B cell (primary cell): ENCODE results near the gene MRPL14. TPM values are rescaled to one million over a fixed set of nuclear protein-coding genes. Genes with fewer than 3 reads are reported as not detected.

Experiments used
- ATAC-seq: fragments of 200-7000 bp; cut with Tn5 transposase; one replicate; pipeline ENCODE4 v1.10.0; 2021; ENCODE audit warnings: low read depth, mild to moderate bottlenecking, moderate number of reproducible peaks, moderate library complexity
- CTCF ChIA-PET: fragments of 350-600 bp; sonication (Branson Sonifier 250); formaldehyde crosslinking; loops from one replicate; lab custom pipeline; 2021; ENCODE audit warnings: antibody characterized with exemption, inconsistent platforms; lab: Charles Lee
- POLR2A ChIA-PET: fragments of 350-600 bp; sonication (Branson Sonifier 250); formaldehyde crosslinking; loops from one replicate; lab custom pipeline; 2021; ENCODE audit warnings: antibody characterized with exemption; lab: Charles Lee
- DNase-seq: peaks from one replicate; pipeline ENCODE4 v3.0.0; 2013
- H2AFZ ChIP-seq: 2 replicates; pipeline ENCODE4 v1.6.1; 2012; ENCODE audit warnings: mild to moderate bottlenecking, low read depth, low read length; ENCODE audit not compliant: insufficient read depth, poor library complexity, severe bottlenecking
- H3K27ac ChIP-seq, 2 donors: 1 replicate in 1 of 2; 2 replicates in 1 of 2; pipeline ENCODE4 v1.5.1; 2012 to 2013; ENCODE audit warnings: low read length in 2 of 2, mild to moderate bottlenecking in 2 of 2, moderate library complexity in 1 of 2
- H3K27me3 ChIP-seq, 4 experiments: fragments of 200-600 bp in 1 of 4; sonication (generic) in 1 of 4; replicated peaks in 1 of 4; 1 replicate in 2 of 4; 2 replicates in 2 of 4; pipeline versions ENCODE4 v1.6.1 to v1.7.0; 2013 to 2016; ENCODE audit warnings: low read length in 3 of 4, mild to moderate bottlenecking in 2 of 4, mixed read lengths in 1 of 4, moderate library complexity in 1 of 4; ENCODE audit not compliant: insufficient read depth in 4 of 4, control insufficient read depth in 3 of 4; ENCODE audit errors: control extremely low read depth in 1 of 4
- H3K36me3 ChIP-seq, 2 experiments: replicated peaks in 1 of 2; 1 replicate in 1 of 2; 2 replicates in 1 of 2; pipeline versions ENCODE4 v1.6.1 to v1.7.1; 2013; ENCODE audit warnings: low read length in 1 of 2; ENCODE audit not compliant: insufficient read depth in 2 of 2, control insufficient read depth in 1 of 2; ENCODE audit errors: control extremely low read depth in 1 of 2, extremely low read depth in 1 of 2
- H3K4me1 ChIP-seq, 2 donors: fragments of 200-600 bp in 1 of 2; sonication (generic) in 1 of 2; 1 replicate in 1 of 2; 2 replicates in 1 of 2; pipeline versions ENCODE4 v1.5.1 to v1.6.1; 2013 to 2017; ENCODE audit warnings: low read length in 2 of 2; ENCODE audit not compliant: control insufficient read depth in 2 of 2, insufficient read depth in 2 of 2
- H3K4me2 ChIP-seq: replicated peaks from 2 replicates; pipeline ENCODE3; 2012; ENCODE audit warnings: mild to moderate bottlenecking, low read depth, low read length; ENCODE audit not compliant: poor library complexity, severe bottlenecking
- H3K4me3 ChIP-seq, 5 experiments: fragments of 200-600 bp in 1 of 5; sonication (generic) in 1 of 5; 1 replicate in 3 of 5; 2 replicates in 2 of 5; pipeline versions ENCODE4 v1.5.1 to v1.7.0; 2011 to 2016; ENCODE audit warnings: low read length in 4 of 5, mild to moderate bottlenecking in 4 of 5, low read depth in 2 of 5, control low read depth in 1 of 5, moderate library complexity in 1 of 5; ENCODE audit not compliant: insufficient read depth in 1 of 5; ENCODE audit errors: control extremely low read depth in 1 of 5, extremely low read depth in 1 of 5
- H3K79me2 ChIP-seq: fragments of 200-600 bp; sonication (generic); one replicate; pipeline ENCODE4 v1.6.0; 2016; ENCODE audit warnings: low read length; ENCODE audit not compliant: control insufficient read depth, insufficient read depth
- H3K9ac ChIP-seq: fragments of 200-600 bp; sonication (generic); 2 replicates; pipeline ENCODE4 v1.6.1; 2017; ENCODE audit warnings: mild to moderate bottlenecking, low read length, moderate library complexity
- H3K9me3 ChIP-seq, 3 donors: one replicate each; pipeline versions ENCODE4 v1.6.1 to v1.7.1; 2013; ENCODE audit warnings: low read length in 2 of 3; ENCODE audit not compliant: control insufficient read depth in 2 of 3, insufficient read depth in 1 of 3; ENCODE audit errors: control extremely low read depth in 1 of 3
- H4K20me1 ChIP-seq: 2 replicates; pipeline ENCODE4 v1.6.0; 2012; ENCODE audit warnings: mild to moderate bottlenecking, low read length; ENCODE audit not compliant: insufficient read depth, control insufficient read depth, poor library complexity, severe bottlenecking
- H3K27ac Mint-ChIP-seq: one replicate; pipeline ENCODE4 v1.8.0; 2021; ENCODE audit warnings: mixed read lengths
- H3K27me3 Mint-ChIP-seq: one replicate; pipeline ENCODE4 v1.8.0; 2021; ENCODE audit warnings: mixed read lengths
- H3K4me1 Mint-ChIP-seq: one replicate; pipeline ENCODE4 v1.8.0; 2021; ENCODE audit warnings: mixed read lengths
- H3K4me3 Mint-ChIP-seq: one replicate; pipeline ENCODE4 v1.8.0; 2021; ENCODE audit warnings: mixed read lengths
- H3K9me3 Mint-ChIP-seq: one replicate; pipeline ENCODE4 v1.8.0; 2022; ENCODE audit warnings: mixed read lengths; ENCODE audit not compliant: insufficient read depth
- EZH2 ChIP-seq: IDR thresholded peaks from 2 replicates; pipeline ENCODE4 v1.6.1; 2012; ENCODE audit warnings: borderline replicate concordance, low read depth, mild to moderate bottlenecking, moderate library complexity, low read length; ENCODE audit not compliant: insufficient read depth, poor library complexity, severe bottlenecking
- WGBS: methylation state at CpG from one replicate; pipeline ENCODE4 v1.1.5; 2013; ENCODE audit warnings: missing lambda C conversion rate; ENCODE audit not compliant: insufficient coverage; 5-methylcytosine and 5-hydroxymethylcytosine counted together
- intact Hi-C: fragments of 100-400 bp; cut with micrococcal nuclease; formaldehyde crosslinking; loops from one replicate; pipeline ENCODE4 v1.10.0; 2022
- polyA plus RNA-seq: library from polyadenylated mRNA; depleted of rRNA; stranded (reverse); fragments of >200 nt; gene quantifications from 2 replicates; pipeline ENCODE4 v1.2.3, GENCODE V29; 2012
- total RNA-seq, 2 donors: library from RNA; stranded (reverse); fragments of 120-200 nt in 1 of 2; gene quantifications; 1 replicate in 1 of 2; 2 replicates in 1 of 2; pipeline versions ENCODE4 v1.2.3 to v1.2.4, GENCODE V29; 2013 to 2022
- TF ChIP-seq, protein P1 (sequence below): fragments of 200-600 bp; IDR thresholded peaks from one replicate; pipeline ENCODE4 v1.8.0; 2022; ENCODE audit warnings: antibody characterized with exemption, mild to moderate bottlenecking

The MRPL14 gene
- total and polyA plus RNA-seq, 2 donors (not counting 1 experiment from before 2014, with no cell fraction given), result 16.7 to 23.5 TPM

DNA sequence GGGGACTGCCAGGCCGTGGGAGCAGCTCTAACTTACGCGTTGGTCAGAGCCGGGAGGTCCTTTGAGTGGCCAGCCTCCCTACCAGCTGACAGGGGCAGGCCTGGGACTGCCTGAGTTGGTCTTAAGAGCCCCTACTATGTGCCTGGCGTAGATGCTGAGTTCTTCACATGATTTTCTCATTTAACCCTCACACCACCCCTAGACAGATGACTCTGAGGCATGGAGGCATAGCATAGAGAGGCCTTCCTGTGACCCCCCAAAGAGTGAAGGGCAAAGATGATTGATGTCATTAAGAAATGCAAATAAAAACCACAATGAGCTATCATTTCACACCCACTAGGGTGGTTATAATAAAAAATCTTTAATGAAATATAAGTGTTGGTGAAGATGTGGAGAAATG lies 36.8 kb downstream of the MRPL14 start:
- no peaks in the 10 kb centered on the region for H3K27me3 ChIP-seq
- H3K9me3 ChIP-seq, result no peaks in the 10 kb centered on the region
- Mint-ChIP-seq H3K4me3 (no peak overlapping the region), H3K9me3 (no peaks in the 10 kb centered on the region), H3K27me3 (no peaks in the 10 kb centered on the region), H3K27ac (no peak overlapping the region), H3K4me1 (no peaks in the 10 kb centered on the region)
- H4K20me1 ChIP-seq, result no peaks in the 10 kb centered on the region
- H3K4me1 ChIP-seq, result no peaks in the 10 kb centered on the region
- POLR2A ChIA-PET, result no interaction called here
- H2AFZ ChIP-seq, result no peak overlapping the region
- ATAC-seq (no peak), DNase-seq (no peak)
- intact Hi-C loops, result no loop called here
- no peaks in the 10 kb centered on the region for H3K36me3 ChIP-seq
- H3K79me2 ChIP-seq, result no peaks in the 10 kb centered on the region
- no peak overlapping the region for H3K4me3 ChIP-seq
- H3K9ac ChIP-seq, result no peak overlapping the region
- TF ChIP-seq, protein P1, sequence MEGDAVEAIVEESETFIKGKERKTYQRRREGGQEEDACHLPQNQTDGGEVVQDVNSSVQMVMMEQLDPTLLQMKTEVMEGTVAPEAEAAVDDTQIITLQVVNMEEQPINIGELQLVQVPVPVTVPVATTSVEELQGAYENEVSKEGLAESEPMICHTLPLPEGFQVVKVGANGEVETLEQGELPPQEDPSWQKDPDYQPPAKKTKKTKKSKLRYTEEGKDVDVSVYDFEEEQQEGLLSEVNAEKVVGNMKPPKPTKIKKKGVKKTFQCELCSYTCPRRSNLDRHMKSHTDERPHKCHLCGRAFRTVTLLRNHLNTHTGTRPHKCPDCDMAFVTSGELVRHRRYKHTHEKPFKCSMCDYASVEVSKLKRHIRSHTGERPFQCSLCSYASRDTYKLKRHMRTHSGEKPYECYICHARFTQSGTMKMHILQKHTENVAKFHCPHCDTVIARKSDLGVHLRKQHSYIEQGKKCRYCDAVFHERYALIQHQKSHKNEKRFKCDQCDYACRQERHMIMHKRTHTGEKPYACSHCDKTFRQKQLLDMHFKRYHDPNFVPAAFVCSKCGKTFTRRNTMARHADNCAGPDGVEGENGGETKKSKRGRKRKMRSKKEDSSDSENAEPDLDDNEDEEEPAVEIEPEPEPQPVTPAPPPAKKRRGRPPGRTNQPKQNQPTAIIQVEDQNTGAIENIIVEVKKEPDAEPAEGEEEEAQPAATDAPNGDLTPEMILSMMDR, result no peak
- no peak for TF ChIP-seq EZH2
- no CpG with 5 or more reads among the region's 5 CpGs for WGBS
- H3K4me2 ChIP-seq, result no peak overlapping the region
- no peak overlapping the region for H3K27ac ChIP-seq
- CTCF ChIA-PET, result interaction anchor here (2.1 to 3.5 kb wide), 2 partner anchors 9 to 11 kb away, joined by 5 to 13 read pairs; no protein-coding TSS in a partner anchor

DNA sequence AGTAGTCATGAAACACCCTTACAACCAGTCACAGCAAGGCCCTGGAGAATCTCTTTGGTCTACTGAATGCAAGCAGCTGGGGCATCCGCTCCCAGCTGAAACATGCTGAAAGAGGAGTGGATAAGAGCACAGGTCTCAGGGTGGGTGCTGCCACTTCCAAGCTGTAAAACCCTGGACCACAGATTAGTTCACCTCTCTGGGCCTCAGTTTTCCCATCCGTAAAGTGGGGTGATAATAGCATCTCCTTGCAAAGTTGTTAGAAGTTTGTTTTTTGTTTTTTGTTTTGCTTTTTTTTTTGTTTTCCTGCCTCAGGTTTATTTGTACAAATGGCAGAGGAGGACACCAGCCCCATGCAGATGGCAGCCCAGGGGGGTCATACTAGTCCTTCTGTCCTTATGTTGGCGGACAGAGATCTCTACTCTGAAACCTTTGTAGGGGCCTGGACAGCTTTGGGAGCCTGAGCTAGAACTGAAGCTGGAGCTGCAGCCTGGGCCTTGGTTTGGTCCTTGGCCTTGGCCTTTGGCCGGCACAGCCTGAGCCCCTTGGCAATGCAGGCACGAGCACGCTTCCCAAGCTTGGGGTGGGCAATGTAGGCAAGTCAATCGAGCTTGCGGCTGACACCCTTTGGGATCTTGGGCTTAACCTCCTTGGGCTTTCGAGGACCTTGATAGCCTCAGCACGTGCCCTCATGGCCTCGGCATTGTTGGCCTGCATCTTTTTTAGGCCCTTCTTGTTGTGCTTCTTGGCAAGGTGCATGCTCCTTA lies 38.2 kb downstream of the MRPL14 start:
- TF ChIP-seq, protein P1, result no peak
- no peak for TF ChIP-seq EZH2
- WGBS, result 97% methylated on average over 10 of the region's 11 CpGs
- Mint-ChIP-seq H3K9me3 (no peaks in the 10 kb centered on the region), H3K27me3 (no peaks in the 10 kb centered on the region), H3K4me1 (no peaks in the 10 kb centered on the region), H3K4me3 (no peak overlapping the region), H3K27ac (no peak overlapping the region)
- ATAC-seq, result no peak
- Histone ChIP-seq H3K27ac (no peak overlapping the region), H3K4me1 (no peaks in the 10 kb centered on the region), H3K36me3 (no peaks in the 10 kb centered on the region), H3K4me2 (no peak overlapping the region), H3K4me3 (no peak overlapping the region), H3K27me3 (no peaks in the 10 kb centered on the region), H4K20me1 (no peaks in the 10 kb centered on the region), H2AFZ (no peak overlapping the region), H3K9ac (no peak overlapping the region), H3K79me2 (no peaks in the 10 kb centered on the region), H3K9me3 (no peaks in the 10 kb centered on the region)
- no peak for DNase-seq
- ChIA-PET POLR2A (interaction anchor here (0.5 kb wide), 1 partner anchor 66 kb away, joined by 12 read pairs; no protein-coding TSS in a partner anchor), CTCF (interaction anchor here (1.1 to 3.5 kb wide), 3 partner anchors 9 to 15 kb away, joined by 3 to 13 read pairs (median 5); no protein-coding TSS in a partner anchor)
- intact Hi-C loops, result no loop called here
